ENCODE results near the gene OTUD7B. TPM values are rescaled to one million over a fixed set of nuclear protein-coding genes. Genes with fewer than 3 reads are reported as not detected.

Gene OTUD7B
- total and polyA plus RNA-seq, 4 donors: 6.3 to 41.2 (median 21.5) TPM

GRCh38 chr1:149936170-149936991 lies 74.1 kb downstream of the OTUD7B start, which contains the start of gene MTMR11:
TSS of gene MTMR11 (minus strand) at chr1:149936879. CDS start at chr1:149936647, 232 bp downstream.
- Histone ChIP-seq H3K4me1 (ENCODE audit: control insufficient read depth in 1 of 2, insufficient read depth in 2 of 2, low read length in 2 of 2) (peaks cover 2 to 7% of the 10 kb centered on the region in 2 donors), H3K4me3 (ENCODE audit: low read length in 2 of 2) (peak within 1 kb of the TSS; percentile 62 to 83)
- WGBS, 2 donors: 4 to 5% methylated on average over 18 of the region's 18 CpGs

GRCh38 chr1:149934356-149934755 lies 76.2 kb downstream of the OTUD7B start:
- no peaks in the 10 kb centered on the region for H3K9me3 ChIP-seq (ENCODE audit: control insufficient read depth, low read length)
- ATAC-seq (ENCODE audit: low FRiP score): no peak
- H3K4me1 ChIP-seq (ENCODE audit: control insufficient read depth in 1 of 2, insufficient read depth in 2 of 2, low read length in 2 of 2): peaks cover 1 to 7% of the 10 kb centered on the region in 2 donors
- H3K27ac ChIP-seq (ENCODE audit: low read depth in 1 of 2, low read length in 2 of 2): no peak overlapping the region
- no peak for DNase-seq
- no peak overlapping the region for H3K4me3 ChIP-seq (ENCODE audit: low read length in 2 of 2)
- peaks cover 0 to 4% of the 10 kb centered on the region in 2 donors for H3K36me3 ChIP-seq (ENCODE audit: control insufficient read depth in 1 of 2, insufficient read depth in 2 of 2, low read length in 1 of 2)
- intact Hi-C loops (cut with DNase I): no loop called here
- WGBS, 2 donors: 82 to 87% methylated on average over 2 of the region's 2 CpGs
- no peaks in the 10 kb centered on the region for H3K27me3 ChIP-seq (ENCODE audit: control insufficient read depth in 1 of 2, insufficient read depth in 2 of 2, low read length in 1 of 2)

More at GRCh38 chr1:149936170-149936991, 74.1 kb downstream of the OTUD7B start, which contains the start of gene MTMR11:
- Histone ChIP-seq H3K36me3 (ENCODE audit: control insufficient read depth in 1 of 2, insufficient read depth in 2 of 2, low read length in 1 of 2) (no peaks in the 10 kb centered on the region), H3K9me3 (ENCODE audit: control insufficient read depth, low read length) (no peaks in the 10 kb centered on the region), H3K27me3 (ENCODE audit: control insufficient read depth in 1 of 2, insufficient read depth in 2 of 2, low read length in 1 of 2) (no peaks in the 10 kb centered on the region), H3K27ac (ENCODE audit: low read depth in 1 of 2, low read length in 2 of 2) (peak within 1 kb of the TSS; percentile 52 to 78)
- intact Hi-C loops (cut with DNase I): no loop called here
- DNase-seq (no peak), ATAC-seq (ENCODE audit: low FRiP score) (peak; percentile 74)

GRCh38 chr1:149933208-149933607 lies 77.3 kb downstream of the OTUD7B start:
- peaks cover 0 to 4% of the 10 kb centered on the region in 2 donors for H3K36me3 ChIP-seq (ENCODE audit: control insufficient read depth in 1 of 2, insufficient read depth in 2 of 2, low read length in 1 of 2)
- H3K9me3 ChIP-seq (ENCODE audit: control insufficient read depth, low read length): no peaks in the 10 kb centered on the region
- intact Hi-C loops (cut with DNase I): no loop called here
- ATAC-seq (ENCODE audit: low FRiP score) (no peak), DNase-seq (no peak)
- 89 to 96% methylated on average over 4 of the region's 4 CpGs for WGBS, 2 donors
- H3K27me3 ChIP-seq (ENCODE audit: control insufficient read depth in 1 of 2, insufficient read depth in 2 of 2, low read length in 1 of 2): no peaks in the 10 kb centered on the region
- H3K4me3 ChIP-seq (ENCODE audit: low read length in 2 of 2): no peak overlapping the region
- peaks cover 0 to 7% of the 10 kb centered on the region in 2 donors for H3K4me1 ChIP-seq (ENCODE audit: control insufficient read depth in 1 of 2, insufficient read depth in 2 of 2, low read length in 2 of 2)
- no peak overlapping the region for H3K27ac ChIP-seq (ENCODE audit: low read depth in 1 of 2, low read length in 2 of 2)

GRCh38 chr1:149932474-149932873 lies 78.1 kb downstream of the OTUD7B start:
- H3K36me3 ChIP-seq (ENCODE audit: control insufficient read depth in 1 of 2, insufficient read depth in 2 of 2, low read length in 1 of 2): peaks cover 0 to 4% of the 10 kb centered on the region in 2 donors
- WGBS, 2 donors: 86 to 93% methylated on average over 8 of the region's 8 CpGs
- peaks cover 0 to 7% of the 10 kb centered on the region in 2 donors for H3K4me1 ChIP-seq (ENCODE audit: control insufficient read depth in 1 of 2, insufficient read depth in 2 of 2, low read length in 2 of 2)
- no peak overlapping the region for H3K27ac ChIP-seq (ENCODE audit: low read depth in 1 of 2, low read length in 2 of 2)
- intact Hi-C loops (cut with DNase I): no loop called here
- no peaks in the 10 kb centered on the region for H3K9me3 ChIP-seq (ENCODE audit: control insufficient read depth, low read length)
- ATAC-seq (ENCODE audit: low FRiP score): no peak
- no peak overlapping the region for H3K4me3 ChIP-seq (ENCODE audit: low read length in 2 of 2)
- no peaks in the 10 kb centered on the region for H3K27me3 ChIP-seq (ENCODE audit: control insufficient read depth in 1 of 2, insufficient read depth in 2 of 2, low read length in 1 of 2)
- DNase-seq: no peak

- Histone ChIP-seq H3K4me1 (ENCODE audit: control insufficient read depth in 1 of 2, insufficient read depth in 2 of 2, low read length in 2 of 2) (peaks cover under 1 to 7% of the 10 kb centered on the region in 2 donors), H3K27ac (ENCODE audit: low read depth in 1 of 2, low read length in 2 of 2) (no peak overlapping the region), H3K36me3 (ENCODE audit: control insufficient read depth in 1 of 2, insufficient read depth in 2 of 2, low read length in 1 of 2) (peaks cover under 1 to 4% of the 10 kb centered on the region in 2 donors), H3K9me3 (ENCODE audit: control insufficient read depth, low read length) (no peaks in the 10 kb centered on the region), H3K4me3 (ENCODE audit: low read length in 2 of 2) (no peak overlapping the region), H3K27me3 (ENCODE audit: control insufficient read depth in 1 of 2, insufficient read depth in 2 of 2, low read length in 1 of 2) (no peaks in the 10 kb centered on the region)
- 84 to 85% methylated on average over 13 of the region's 13 CpGs for WGBS, 2 donors
- no peak for ATAC-seq (ENCODE audit: low FRiP score)
- intact Hi-C loops (cut with DNase I): no loop called here
- DNase-seq: no peak
Observed at GRCh38 chr1:149931212-149931790, 79.2 kb downstream of the OTUD7B start.

GRCh38 chr1:149929856-149930255 lies 80.7 kb downstream of the OTUD7B start:
- Histone ChIP-seq H3K27me3 (ENCODE audit: control insufficient read depth in 1 of 2, insufficient read depth in 2 of 2, low read length in 1 of 2) (no peaks in the 10 kb centered on the region), H3K36me3 (ENCODE audit: control insufficient read depth in 1 of 2, insufficient read depth in 2 of 2, low read length in 1 of 2) (peaks cover 1 to 8% of the 10 kb centered on the region in 2 donors), H3K4me1 (ENCODE audit: control insufficient read depth in 1 of 2, insufficient read depth in 2 of 2, low read length in 2 of 2) (peaks cover 0 to 3% of the 10 kb centered on the region in 2 donors), H3K4me3 (ENCODE audit: low read length in 2 of 2) (no peak overlapping the region), H3K27ac (ENCODE audit: low read depth in 1 of 2, low read length in 2 of 2) (no peak overlapping the region), H3K9me3 (ENCODE audit: control insufficient read depth, low read length) (no peaks in the 10 kb centered on the region)
- no peak for ATAC-seq (ENCODE audit: low FRiP score)
- DNase-seq: no peak
- intact Hi-C loops (cut with DNase I): loop anchor here in 1 of 2 donors (5.0 kb wide), 1 partner anchor 38 kb away; no protein-coding TSS in a partner anchor
- WGBS, 2 donors: 81 to 85% methylated on average over 2 of the region's 2 CpGs

GRCh38 chr1:149928401-149928724 lies 82.2 kb downstream of the OTUD7B start:
- peak overlapping the region in 1 of 2 donors; percentile 55 for H3K4me3 ChIP-seq (ENCODE audit: low read length in 2 of 2)
- H3K27me3 ChIP-seq (ENCODE audit: control insufficient read depth in 1 of 2, insufficient read depth in 2 of 2, low read length in 1 of 2): no peaks in the 10 kb centered on the region
- WGBS, 2 donors: 0% methylated on average over 1 of the region's 1 CpG
- intact Hi-C loops (cut with DNase I): loop anchor here in 1 of 2 donors (5.0 kb wide), 1 partner anchor 36 kb away; no protein-coding TSS in a partner anchor
- H3K27ac ChIP-seq (ENCODE audit: low read depth in 1 of 2, low read length in 2 of 2): peak overlapping the region; percentile 62 to 84
- peaks cover 0 to 3% of the 10 kb centered on the region in 2 donors for H3K4me1 ChIP-seq (ENCODE audit: control insufficient read depth in 1 of 2, insufficient read depth in 2 of 2, low read length in 2 of 2)
- H3K9me3 ChIP-seq (ENCODE audit: control insufficient read depth, low read length): no peaks in the 10 kb centered on the region
- peaks cover 7 to 12% of the 10 kb centered on the region in 2 donors for H3K36me3 ChIP-seq (ENCODE audit: control insufficient read depth in 1 of 2, insufficient read depth in 2 of 2, low read length in 1 of 2)
- DNase-seq (no peak), ATAC-seq (ENCODE audit: low FRiP score) (no peak)

GRCh38 chr1:149927563-149928400 lies 82.7 kb downstream of the OTUD7B start, which contains the start of gene SF3B4:
TSS of gene SF3B4 (minus strand) at chr1:149927803. CDS start at chr1:149927759, 44 bp downstream.
- H3K4me3 ChIP-seq (ENCODE audit: low read length in 2 of 2): peak within 1 kb of the TSS; percentile 76 to 92
- no peaks in the 10 kb centered on the region for H3K9me3 ChIP-seq (ENCODE audit: control insufficient read depth, low read length)
- WGBS, 2 donors: 0 to 1% methylated on average over 47 of the region's 47 CpGs
- intact Hi-C loops (cut with DNase I): loop anchor here in 1 of 2 donors (5.0 kb wide), 1 partner anchor 35 kb away; no protein-coding TSS in a partner anchor
- no peaks in the 10 kb centered on the region for H3K27me3 ChIP-seq (ENCODE audit: control insufficient read depth in 1 of 2, insufficient read depth in 2 of 2, low read length in 1 of 2)
- ATAC-seq (ENCODE audit: low FRiP score) (peak; percentile 97), DNase-seq (peak; percentile 97 to 99)
- peak within 1 kb of the TSS; percentile 62 to 84 for H3K27ac ChIP-seq (ENCODE audit: low read depth in 1 of 2, low read length in 2 of 2)
- H3K36me3 ChIP-seq (ENCODE audit: control insufficient read depth in 1 of 2, insufficient read depth in 2 of 2, low read length in 1 of 2): peaks cover 8 to 13% of the 10 kb centered on the region in 2 donors
- peaks cover 0 to 3% of the 10 kb centered on the region in 2 donors for H3K4me1 ChIP-seq (ENCODE audit: control insufficient read depth in 1 of 2, insufficient read depth in 2 of 2, low read length in 2 of 2)
